Neural cell (in vitro differentiated cells): ENCODE results near the gene PMM2. TPM values are rescaled to one million over a fixed set of nuclear protein-coding genes. Genes with fewer than 3 reads are reported as not detected.

Source experiments
- H2AFZ ChIP-seq: fragments of 200-600, 300-800 bp; sonication (generic), shearing (Covaris generic); 2 replicates; pipeline ENCODE4 v1.6.0; 2014; ENCODE audit warnings: low read depth, mild to moderate bottlenecking, antibody characterized with exemption, low read length, moderate library complexity
- H3F3A ChIP-seq: fragments of 200-600 bp; shearing (Covaris generic); 2 replicates; pipeline ENCODE4 v1.6.1; 2016; ENCODE audit warnings: mild to moderate bottlenecking, moderate library complexity, mixed read lengths, antibody characterized with exemption, low read length; ENCODE audit not compliant: insufficient read depth, poor library complexity, severe bottlenecking
- H3K27ac ChIP-seq: fragments of 200-600, 300-800 bp; sonication (generic), shearing (Covaris generic); 2 replicates; pipeline ENCODE4 v1.5.1; 2014; ENCODE audit warnings: mild to moderate bottlenecking, low read length, moderate library complexity
- H3K27me3 ChIP-seq: fragments of 300-800, 200-600 bp; sonication (generic), shearing (Covaris generic); 2 replicates; pipeline ENCODE4 v1.6.0; 2014; ENCODE audit warnings: mild to moderate bottlenecking, low read depth, low read length, moderate library complexity; ENCODE audit not compliant: insufficient read depth
- H3K36me3 ChIP-seq: fragments of 300-800, 200-600 bp; sonication (generic), shearing (Covaris generic); 2 replicates; pipeline ENCODE4 v1.5.1; 2014; ENCODE audit warnings: mild to moderate bottlenecking, antibody characterized with exemption, low read length, moderate library complexity; ENCODE audit not compliant: insufficient read depth
- H3K4me2 ChIP-seq: fragments of 300-800, 200-600 bp; sonication (generic), shearing (Covaris generic); 2 replicates; pipeline ENCODE4 v1.6.0; 2014; ENCODE audit warnings: mild to moderate bottlenecking, low read length
- H3K4me3 ChIP-seq: fragments of 300-800, 200-600 bp; sonication (generic), shearing (Covaris generic); 2 replicates; pipeline ENCODE4 v1.5.1; 2014; ENCODE audit warnings: mild to moderate bottlenecking, low read length, moderate library complexity
- H3K79me2 ChIP-seq: fragments of 200-600 bp; shearing (Covaris generic); replicated peaks from 2 replicates; pipeline ENCODE4 v1.6.0; 2014; ENCODE audit warnings: mild to moderate bottlenecking, low read length, moderate library complexity; ENCODE audit not compliant: insufficient read depth
- H3K9ac ChIP-seq: fragments of 300-800, 200-600 bp; sonication (generic), shearing (Covaris generic); 2 replicates; pipeline ENCODE4 v1.6.1; 2016; ENCODE audit warnings: mild to moderate bottlenecking, low read length, mixed read lengths
- H3K9me2 ChIP-seq: fragments of 200-600 bp; shearing (Covaris generic); 2 replicates; pipeline ENCODE4 v1.6.1; 2016; ENCODE audit warnings: mild to moderate bottlenecking, low read length, mixed read lengths; ENCODE audit not compliant: insufficient read depth
- H3K9me3 ChIP-seq: fragments of 200-600, 300-800 bp; sonication (generic), shearing (Covaris generic); 2 replicates; pipeline ENCODE4 v1.6.1; 2016; ENCODE audit warnings: mild to moderate bottlenecking, mixed run types, low read length, moderate library complexity, mixed read lengths
- H4K20me1 ChIP-seq: fragments of 200-600 bp; shearing (Covaris generic); 2 replicates; pipeline ENCODE4 v1.6.1; 2016; ENCODE audit warnings: mild to moderate bottlenecking, mixed run types; ENCODE audit not compliant: insufficient read depth
- CTCF ChIP-seq: fragments of 450-650 bp; IDR thresholded peaks from 2 replicates; pipeline ENCODE4 v1.5.1; 2014; ENCODE audit warnings: antibody characterized with exemption, mild to moderate bottlenecking, moderate library complexity; ENCODE audit not compliant: poor library complexity, severe bottlenecking
- EP300 ChIP-seq: fragments of 450-650 bp; conservative IDR thresholded peaks from 2 replicates; pipeline ENCODE4 v1.6.1; 2014; ENCODE audit warnings: antibody characterized with exemption, mild to moderate bottlenecking, moderate library complexity; ENCODE audit not compliant: poor library complexity, severe bottlenecking
- EZH2 ChIP-seq: fragments of 200-600, 300-800 bp; shearing (Covaris generic), sonication (generic); IDR thresholded peaks from 2 replicates; pipeline ENCODE4 v1.6.1; 2014; ENCODE audit warnings: antibody characterized with exemption, low read length, borderline replicate concordance, mild to moderate bottlenecking; ENCODE audit not compliant: insufficient read depth, poor library complexity, severe bottlenecking
- MXI1 ChIP-seq: fragments of 450-650 bp; conservative IDR thresholded peaks from 2 replicates; pipeline ENCODE4 v1.6.1; 2014; ENCODE audit warnings: antibody characterized with exemption, mild to moderate bottlenecking; ENCODE audit not compliant: poor library complexity, severe bottlenecking
- POLR2AphosphoS5 ChIP-seq: IDR thresholded peaks from 2 replicates; pipeline ENCODE4 v1.6.1; 2012
- RAD21 ChIP-seq: fragments of 450-650 bp; conservative IDR thresholded peaks from 2 replicates; pipeline ENCODE4 v1.6.1; 2014; ENCODE audit warnings: antibody characterized with exemption, mild to moderate bottlenecking, moderate library complexity
- REST ChIP-seq: IDR thresholded peaks from 2 replicates; pipeline ENCODE4 v1.6.1; 2012; ENCODE audit warnings: borderline replicate concordance
- SMC3 ChIP-seq: fragments of 450-650 bp; conservative IDR thresholded peaks from 2 replicates; pipeline ENCODE4 v1.6.1; 2014; ENCODE audit warnings: antibody characterized with exemption, mild to moderate bottlenecking, moderate library complexity; ENCODE audit not compliant: poor library complexity
- TAF1 ChIP-seq: IDR thresholded peaks from 2 replicates; pipeline ENCODE4 v1.6.1; 2012; ENCODE audit warnings: low read depth
- polyA plus RNA-seq: library from polyadenylated mRNA; depleted of rRNA; stranded (reverse); fragments of >200 nt; gene quantifications from 2 replicates; pipeline ENCODE4 v1.2.3, GENCODE V29; 2014

PMM2 gene
- polyA plus RNA-seq, 1 donor from 2014 or later = 20.2 TPM

DNA sequence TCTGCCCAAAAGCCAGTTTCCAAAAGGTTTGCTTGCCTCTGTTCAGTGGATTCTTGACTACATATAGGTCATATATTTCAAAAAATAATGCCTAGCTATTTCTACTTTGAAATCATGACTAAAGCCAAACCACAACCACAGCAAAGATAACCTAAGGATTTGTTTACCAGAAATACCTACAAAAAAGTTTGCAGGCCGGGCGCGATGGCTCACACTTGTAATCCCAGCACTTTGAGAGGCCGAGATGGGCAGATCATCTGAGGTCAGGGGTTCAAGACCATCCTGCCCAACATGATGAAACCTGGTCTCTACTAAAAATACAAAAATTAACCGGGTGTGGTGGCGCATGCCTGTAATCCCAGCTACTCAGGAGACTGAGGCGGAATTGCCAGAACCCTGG, 56.0 kb downstream of the PMM2 start:
- Histone ChIP-seq H3K9me3 (no peaks in the 10 kb centered on the region), H2AFZ (no peak overlapping the region), H3K36me3 (peaks cover 6% of the 10 kb centered on the region), H3K27me3 (no peaks in the 10 kb centered on the region), H3F3A (no peaks in the 10 kb centered on the region), H3K27ac (no peak overlapping the region), H3K9me2 (no peaks in the 10 kb centered on the region), H3K79me2 (no peaks in the 10 kb centered on the region), H3K9ac (no peak overlapping the region), H3K4me2 (no peak overlapping the region), H4K20me1 (no peaks in the 10 kb centered on the region), H3K4me3 (no peak overlapping the region)
- no peak for TF ChIP-seq POLR2AphosphoS5
- TF ChIP-seq MXI1 = no peak
- no peak for TF ChIP-seq EZH2
- no peak for TF ChIP-seq SMC3
- TF ChIP-seq REST = no peak

DNA sequence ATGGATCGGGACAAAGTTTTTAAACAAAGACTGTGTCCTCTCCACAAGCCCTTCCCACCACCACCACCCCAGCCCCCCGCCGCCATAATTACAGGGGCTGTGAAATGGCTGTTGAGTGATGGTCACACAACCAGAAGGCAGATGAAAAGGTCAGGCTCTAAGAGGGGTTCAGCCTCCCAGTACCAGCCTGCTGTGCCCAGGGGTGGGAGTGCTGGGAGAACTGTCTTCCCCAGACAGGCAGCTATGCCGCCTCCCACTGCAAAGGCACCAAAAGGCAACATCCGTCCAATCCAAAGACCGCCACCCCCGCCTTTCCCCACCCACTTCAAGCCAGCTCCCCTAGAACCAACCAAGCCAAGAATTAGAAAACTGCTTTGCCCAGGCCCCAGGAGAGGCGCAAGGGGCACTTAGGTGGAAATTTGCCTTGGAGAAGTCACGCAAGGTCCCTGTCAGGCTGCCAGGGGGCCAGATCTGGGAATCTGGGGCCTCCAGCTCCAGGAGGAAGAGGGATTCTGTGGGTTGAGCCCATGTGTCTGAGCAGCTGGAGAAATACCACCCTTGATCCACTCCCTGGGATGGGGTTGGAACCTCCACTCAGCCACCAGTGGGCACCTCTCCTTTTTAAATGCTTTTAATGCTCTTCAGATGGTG, 56.8 kb downstream of the PMM2 start:
- Histone ChIP-seq H3K27me3 (no peaks in the 10 kb centered on the region), H4K20me1 (no peaks in the 10 kb centered on the region), H3K36me3 (peaks cover 10% of the 10 kb centered on the region), H3K9me2 (no peaks in the 10 kb centered on the region), H3F3A (no peaks in the 10 kb centered on the region), H3K79me2 (no peaks in the 10 kb centered on the region), H3K9me3 (no peaks in the 10 kb centered on the region), H3K4me3 (no peak overlapping the region), H2AFZ (no peak overlapping the region), H3K9ac (no peak overlapping the region), H3K27ac (no peak overlapping the region), H3K4me2 (no peak overlapping the region)
- TF ChIP-seq TAF1 (no peak), MXI1 (no peak), REST (no peak), SMC3 (no peak), EZH2 (no peak), RAD21 (no peak), CTCF (no peak), POLR2AphosphoS5 (no peak), EP300 (no peak)
